HG03565 (cell line): Measurements from ENCODE around the gene THY1.

ENCODE experiments used
- ATAC-seq: cut with Tn5 transposase; IDR thresholded peaks from one replicate; pipeline ENCODE4 v1.9.1; 2021; ENCODE audit warnings: mild to moderate bottlenecking, moderate library complexity; ENCODE audit not compliant: unreplicated experiment

THY1 gene

DNA sequence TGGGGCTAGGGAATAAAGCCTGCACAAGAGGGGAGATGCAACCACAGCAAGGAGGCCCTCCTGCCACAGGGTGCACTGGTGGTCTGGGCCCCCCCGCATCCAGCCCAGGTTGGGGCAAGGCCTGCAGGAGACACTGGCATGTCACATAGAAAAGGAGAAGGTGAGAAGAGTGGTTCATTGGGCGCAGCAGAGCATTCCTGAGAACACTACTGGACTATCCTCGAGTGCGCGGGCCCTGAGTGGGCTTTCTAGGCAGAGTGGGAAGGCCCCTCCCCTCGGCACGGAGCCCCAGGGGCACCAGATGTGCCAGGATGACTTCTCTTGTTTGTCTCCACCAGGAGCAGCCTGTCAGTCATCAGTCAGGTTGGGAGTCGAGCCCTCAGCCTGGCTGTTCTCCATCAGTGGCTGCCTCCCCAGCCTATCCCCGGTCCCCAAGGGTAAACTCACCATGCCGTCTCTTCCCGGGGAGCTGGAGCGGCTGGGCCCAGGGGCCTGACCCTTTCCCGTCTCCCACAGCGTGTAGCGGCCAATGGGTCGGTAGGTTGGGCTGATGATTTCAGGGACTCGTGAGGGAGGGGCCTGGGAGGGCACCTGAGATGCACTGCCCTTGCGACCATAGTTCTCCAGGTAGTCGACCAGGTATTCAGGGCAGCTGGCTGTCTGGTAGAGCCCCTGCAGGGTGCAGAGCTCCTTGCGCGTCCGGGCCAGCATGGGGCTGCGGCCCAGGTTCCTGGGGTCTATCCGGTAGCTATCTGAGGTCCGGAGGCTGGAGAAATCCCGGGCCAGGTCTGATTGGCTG, 50.5 kb downstream of the THY1 start:
- no peak for ATAC-seq

DNA sequence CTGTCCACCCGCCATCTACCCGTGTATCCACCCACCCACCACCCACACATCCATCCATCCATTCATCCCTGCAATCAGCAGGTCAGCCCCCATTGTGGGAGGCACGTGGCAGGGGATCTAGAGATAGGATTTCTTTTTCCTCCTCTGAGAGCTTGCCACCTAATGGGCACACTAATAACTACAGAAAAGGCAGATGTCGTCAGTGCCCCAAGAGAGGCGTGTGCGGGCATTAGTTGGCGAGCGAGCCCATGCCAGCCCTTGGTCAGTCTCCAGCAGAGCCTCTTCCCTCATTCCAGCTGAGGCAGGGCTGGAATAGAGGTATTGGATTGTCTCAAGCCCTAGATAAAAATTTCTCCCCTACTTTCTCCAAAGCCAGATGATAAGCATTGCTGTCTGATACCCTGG, 51.2 kb downstream of the THY1 start:
- ATAC-seq, result no peak

DNA sequence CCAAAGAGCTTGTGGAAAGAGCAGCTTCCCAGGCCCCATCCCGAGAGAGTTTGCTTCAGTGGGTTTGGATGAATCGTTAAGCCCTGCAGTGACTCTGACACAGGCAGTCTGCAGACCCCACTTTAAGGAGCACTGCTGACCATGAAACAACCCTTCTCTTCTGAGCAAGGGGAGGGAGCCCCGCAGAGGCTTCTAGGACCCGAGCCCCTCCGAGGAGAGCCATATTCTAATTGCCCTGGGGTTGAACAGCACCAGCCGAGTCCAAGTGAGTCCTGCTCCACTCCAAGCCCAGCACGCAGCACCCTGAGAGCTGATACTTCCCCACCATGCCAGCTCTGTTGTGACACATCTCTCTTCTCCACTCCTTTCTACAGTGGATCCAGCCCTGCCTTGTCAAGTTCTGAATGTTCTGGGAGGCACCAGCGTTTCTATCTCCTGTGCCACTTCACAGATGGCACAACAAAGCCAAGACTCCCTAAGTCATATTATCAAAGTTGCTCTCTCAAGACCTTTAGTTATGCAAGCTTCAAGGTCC, 51.8 kb downstream of the THY1 start:
- no peak for ATAC-seq

DNA sequence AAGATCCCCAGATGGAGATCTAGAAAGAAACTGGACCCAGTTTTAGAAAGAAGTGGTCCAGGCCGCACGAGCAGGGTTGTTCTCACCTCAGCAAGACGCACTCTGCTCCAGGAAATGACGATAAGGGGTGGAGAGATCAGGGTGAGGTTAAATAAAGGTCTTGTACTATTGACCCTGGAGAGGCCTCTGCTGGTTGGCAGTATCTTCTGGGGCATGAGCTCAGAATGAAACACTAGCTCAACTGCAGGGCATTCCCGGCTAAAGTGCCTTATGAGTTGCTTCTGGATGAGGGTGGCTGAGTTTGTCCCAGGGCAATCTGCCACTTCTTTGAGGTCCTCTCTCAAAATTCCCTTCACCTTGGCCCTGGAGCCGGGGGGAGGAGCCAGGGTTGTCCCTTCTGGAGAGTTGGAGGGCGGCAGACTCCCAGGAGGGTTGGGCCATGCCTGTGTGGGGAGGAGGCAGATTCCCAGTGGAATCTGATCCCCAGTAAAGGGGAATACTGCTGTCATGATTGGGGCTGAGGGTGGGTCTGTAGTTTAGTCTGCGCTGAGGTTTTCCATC, 52.4 kb downstream of the THY1 start:
- no peak for ATAC-seq

DNA sequence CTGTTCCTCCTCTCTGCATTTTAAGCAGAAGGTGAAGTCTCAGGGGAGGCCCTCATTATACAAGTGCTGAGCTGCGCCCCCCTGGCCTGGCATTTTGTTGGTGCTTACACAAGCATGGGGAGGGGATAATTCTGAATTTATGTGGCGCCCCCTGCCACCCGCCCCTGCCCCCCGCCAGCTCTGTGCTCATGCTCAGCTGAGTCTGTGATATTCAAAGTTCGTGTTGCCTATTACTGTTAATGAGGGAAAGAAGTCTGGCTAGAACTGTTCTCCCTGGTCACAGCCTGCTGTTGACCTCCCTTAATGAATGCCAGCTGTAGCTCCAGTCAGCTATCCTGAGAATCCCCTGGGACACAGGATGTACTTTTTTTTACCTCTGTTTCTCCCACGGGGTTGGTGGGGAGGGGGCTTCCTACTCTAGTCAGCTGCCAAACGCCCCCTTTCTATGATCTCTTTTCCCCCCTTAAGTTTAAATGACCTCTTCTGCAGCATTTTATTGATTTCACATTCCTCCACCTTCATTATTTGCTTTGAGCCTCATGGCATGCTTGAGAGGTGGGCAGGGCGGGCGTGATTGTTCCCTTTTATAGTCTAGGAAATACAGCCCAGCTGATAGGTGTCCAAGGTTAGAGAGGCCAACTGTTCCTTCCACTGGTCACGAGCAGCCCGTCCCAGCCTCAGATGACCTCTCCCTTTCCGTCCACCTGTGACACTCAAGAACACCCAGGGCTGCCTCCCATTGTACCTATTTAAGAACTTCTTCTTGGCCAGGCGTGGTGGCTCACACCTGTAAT, 53.6 kb downstream of the THY1 start:
- no peak for ATAC-seq

DNA sequence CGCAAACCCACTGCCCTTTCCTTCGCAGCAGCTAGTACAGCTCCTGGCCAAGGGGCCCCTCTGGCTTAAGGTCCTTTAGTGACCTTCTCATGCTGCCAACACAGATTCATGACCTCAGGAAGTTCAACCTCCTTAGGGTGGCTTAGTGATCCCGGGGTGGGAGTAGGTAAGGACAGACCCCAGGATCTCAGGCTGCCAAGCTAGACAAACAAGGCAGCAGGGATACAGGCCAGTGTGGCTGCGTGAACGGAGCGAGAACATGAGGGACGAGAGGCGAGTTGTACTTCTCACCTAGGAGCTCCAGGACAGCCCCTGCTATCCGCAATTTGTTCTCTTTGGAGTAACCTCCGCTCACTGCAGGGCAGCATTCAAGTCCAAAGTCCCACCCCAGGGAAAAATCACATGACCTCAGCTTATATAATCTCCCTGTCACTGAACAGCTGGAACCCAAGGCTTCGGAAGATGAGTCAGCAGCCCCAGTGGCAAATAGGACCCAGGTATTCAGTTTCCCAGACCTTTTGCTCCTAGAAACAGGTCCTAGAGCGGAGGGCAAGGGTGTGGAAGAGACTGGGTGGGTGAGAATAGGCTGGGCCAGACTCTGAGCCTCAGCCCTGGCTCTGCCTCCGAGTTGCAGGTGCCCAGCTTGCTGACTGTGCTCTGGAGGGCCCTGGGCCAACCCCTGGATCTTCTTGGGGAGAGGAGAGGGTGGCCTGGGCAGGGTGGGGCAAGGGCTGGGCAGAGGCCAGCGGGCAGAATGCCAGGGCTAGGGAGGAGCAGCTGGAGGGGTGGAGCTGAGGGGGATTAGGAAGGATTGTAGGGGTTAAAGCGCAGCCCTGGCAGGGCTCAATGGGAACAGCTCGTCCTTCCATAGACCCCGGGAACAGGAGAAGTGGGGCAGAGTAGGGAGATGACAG, 54.6 kb downstream of the THY1 start:
- no peak for ATAC-seq

DNA sequence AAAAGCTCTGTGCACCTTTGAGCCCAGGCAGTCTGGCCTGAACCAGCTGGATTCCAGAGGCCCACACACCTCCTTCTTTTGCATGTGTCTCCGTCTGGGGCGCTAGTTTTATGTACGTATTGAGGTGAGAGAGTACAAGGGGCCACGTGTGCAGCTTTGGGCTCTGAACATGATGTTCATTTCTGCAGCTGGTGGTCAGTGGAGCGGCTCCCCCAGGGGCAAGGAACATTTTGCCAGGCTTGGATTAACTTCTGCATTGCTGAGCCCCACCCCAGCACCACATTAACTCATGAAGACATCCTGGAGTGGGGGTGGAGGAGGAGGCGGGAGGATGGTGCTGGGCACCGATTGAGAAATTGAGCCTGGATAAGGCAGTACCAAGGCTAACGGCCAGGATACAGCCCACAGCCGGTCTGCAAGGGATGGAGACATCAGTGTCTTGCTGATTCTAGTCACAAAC, 55.3 kb downstream of the THY1 start:
- no peak for ATAC-seq
